Measurements from ENCODE around the gene FAM193A. TPM values are rescaled to one million over a fixed set of nuclear protein-coding genes. Genes with fewer than 3 reads are reported as not detected.

The FAM193A gene
- polyA plus RNA-seq, 1 of the 3 experiments (the other 2 are of a cell fraction) = 9.2 TPM

- Histone ChIP-seq H4K20me1 (ENCODE audit: insufficient read depth) (peaks cover 79% of the 10 kb centered on the region), H3K79me2 (ENCODE audit: insufficient read depth) (peaks cover 100% of the 10 kb centered on the region), H3K27me3 (ENCODE audit: insufficient read depth) (no peaks in the 10 kb centered on the region), H3K9me3 (no peaks in the 10 kb centered on the region), H3K27ac (ENCODE audit: low read depth in 2 of 2, low read length in 1 of 2) (no peak overlapping the region), H3K4me3 (ENCODE audit: low read depth in 2 of 2, low read length in 1 of 2) (no peak overlapping the region), H3K9ac (no peak overlapping the region), H3F3A (replicated peaks; ENCODE audit: insufficient read depth) (no peaks in the 10 kb centered on the region), H3K4me2 (no peak overlapping the region), H2AFZ (ENCODE audit: low read depth) (no peak overlapping the region), H3K36me3 (replicated peaks in 1 of 2; ENCODE audit: control insufficient read depth in 1 of 2, insufficient read depth in 2 of 2, low read length in 1 of 2) (peaks cover 0 to 7% of the 10 kb centered on the region in 2 experiments), H3K9me2 (no peaks in the 10 kb centered on the region), H3K4me1 (ENCODE audit: control insufficient read depth in 1 of 2, insufficient read depth in 2 of 2, low read depth in 1 of 2, low read length in 1 of 2) (peaks cover 0 to 2% of the 10 kb centered on the region in 2 experiments; a peak in 1 of 4 replicates)
- no peak for DNase-seq
- POLR2A ChIA-PET = interaction anchor here (0.8 kb wide), 1 partner anchor 12 kb away, joined by 3 read pairs; no protein-coding TSS in a partner anchor
- TF ChIP-seq, protein P1, sequence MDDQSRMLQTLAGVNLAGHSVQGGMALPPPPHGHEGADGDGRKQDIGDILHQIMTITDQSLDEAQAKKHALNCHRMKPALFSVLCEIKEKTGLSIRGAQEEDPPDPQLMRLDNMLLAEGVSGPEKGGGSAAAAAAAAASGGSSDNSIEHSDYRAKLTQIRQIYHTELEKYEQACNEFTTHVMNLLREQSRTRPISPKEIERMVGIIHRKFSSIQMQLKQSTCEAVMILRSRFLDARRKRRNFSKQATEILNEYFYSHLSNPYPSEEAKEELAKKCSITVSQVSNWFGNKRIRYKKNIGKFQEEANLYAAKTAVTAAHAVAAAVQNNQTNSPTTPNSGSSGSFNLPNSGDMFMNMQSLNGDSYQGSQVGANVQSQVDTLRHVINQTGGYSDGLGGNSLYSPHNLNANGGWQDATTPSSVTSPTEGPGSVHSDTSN (IDR thresholded peaks at IDR 0.05) = no peak
- TF ChIP-seq SIN3A (IDR thresholded peaks at IDR 0.05; ENCODE audit: borderline replicate concordance, low read depth, low read length) (no peak), TEAD4 (IDR thresholded peaks at IDR 0.05; ENCODE audit: borderline replicate concordance, insufficient read depth) (no peak), FOSL2 (IDR thresholded peaks at IDR 0.05; ENCODE audit: borderline replicate concordance, low read depth) (no peak), RFX5 (IDR thresholded peaks at IDR 0.05; ENCODE audit: low read length) (no peak), RCOR1 (IDR thresholded peaks at IDR 0.05; ENCODE audit: low read length) (no peak), USF2 (IDR thresholded peaks at IDR 0.05; ENCODE audit: borderline replicate concordance, low read depth, low read length) (no peak), JUND (IDR thresholded peaks at IDR 0.05) (no peak), TAF1 (IDR thresholded peaks at IDR 0.05; ENCODE audit: borderline replicate concordance, low read depth, low read length) (no peak), MEF2A (IDR thresholded peaks at IDR 0.05; ENCODE audit: borderline replicate concordance, low read depth) (no peak), ELF1 (IDR thresholded peaks at IDR 0.05) (no peak)
- CTCF ChIA-PET = interaction anchor here (0.9 kb wide), 1 partner anchor 387 kb away, joined by 3 read pairs; no protein-coding TSS in a partner anchor
- WGBS (ENCODE audit: low lambda C conversion rate) = 95% methylated on average over 9 of the region's 9 CpGs
These were observed 70.6 kb downstream of the FAM193A start for GRCh38 chr4:2606960-2607506.

DNA sequence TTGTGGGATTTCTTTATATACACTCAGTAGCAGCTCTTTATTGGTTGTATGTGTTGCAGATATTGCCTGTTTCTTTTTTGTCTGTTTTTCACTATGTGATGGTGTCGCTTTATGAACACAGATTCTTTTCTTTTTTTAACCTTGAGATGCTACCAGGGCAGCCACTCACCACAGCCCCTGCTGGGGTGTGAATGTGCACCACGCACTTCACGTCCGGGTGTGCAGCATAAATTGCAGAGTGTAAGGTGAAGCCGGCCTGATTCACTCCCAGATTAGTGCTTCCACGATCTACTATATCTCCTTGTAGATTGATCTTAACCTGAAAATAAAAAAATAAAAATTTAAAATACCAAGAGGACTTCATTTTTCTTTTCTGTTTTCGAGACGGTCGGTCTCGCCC is 71.4 kb downstream of the FAM193A start:
- CTCF ChIA-PET = interaction anchor here (0.9 kb wide), 1 partner anchor 388 kb away, joined by 3 read pairs; no protein-coding TSS in a partner anchor
- no peaks in the 10 kb centered on the region for H3K27me3 ChIP-seq (ENCODE audit: insufficient read depth)
- peaks cover 0 to 2% of the 10 kb centered on the region in 2 experiments; a peak in 1 of 4 replicates for H3K4me1 ChIP-seq (ENCODE audit: control insufficient read depth in 1 of 2, insufficient read depth in 2 of 2, low read depth in 1 of 2, low read length in 1 of 2)
- H3K4me2 ChIP-seq = no peak overlapping the region
- no peak overlapping the region for H3K4me3 ChIP-seq (ENCODE audit: low read depth in 2 of 2, low read length in 1 of 2)
- no peak for DNase-seq
- no peak overlapping the region for H3K9ac ChIP-seq
- POLR2A ChIA-PET = interaction anchor here (0.8 kb wide), 1 partner anchor 12 kb away, joined by 3 read pairs; no protein-coding TSS in a partner anchor
- no peaks in the 10 kb centered on the region for H3K9me2 ChIP-seq
- 96% methylated on average over 10 of the region's 10 CpGs for WGBS (ENCODE audit: low lambda C conversion rate)
- H3K27ac ChIP-seq (ENCODE audit: low read depth in 2 of 2, low read length in 1 of 2) = no peak overlapping the region
- H4K20me1 ChIP-seq (ENCODE audit: insufficient read depth) = peaks cover 86% of the 10 kb centered on the region
- peaks cover 100% of the 10 kb centered on the region for H3K79me2 ChIP-seq (ENCODE audit: insufficient read depth)
- peaks cover 5% of the 10 kb centered on the region for H3F3A ChIP-seq (replicated peaks; ENCODE audit: insufficient read depth)
- peaks cover 0 to 4% of the 10 kb centered on the region in 2 experiments for H3K36me3 ChIP-seq (replicated peaks in 1 of 2; ENCODE audit: control insufficient read depth in 1 of 2, insufficient read depth in 2 of 2, low read length in 1 of 2)
- H2AFZ ChIP-seq (ENCODE audit: low read depth) = no peak overlapping the region
- no peaks in the 10 kb centered on the region for H3K9me3 ChIP-seq
- TF ChIP-seq, protein P1 (IDR thresholded peaks at IDR 0.05) = no peak
- TF ChIP-seq USF2 (IDR thresholded peaks at IDR 0.05; ENCODE audit: borderline replicate concordance, low read depth, low read length) = no peak
- no peak for TF ChIP-seq TEAD4 (IDR thresholded peaks at IDR 0.05; ENCODE audit: borderline replicate concordance, insufficient read depth)
- TF ChIP-seq GATA2 (CRISPR knock-in tag; IDR thresholded peaks at IDR 0.05) = no peak
- no peak for TF ChIP-seq EP300 (IDR thresholded peaks at IDR 0.05; ENCODE audit: borderline replicate concordance in 1 of 2, low read depth in 1 of 2, low read length in 1 of 2)
- no peak for TF ChIP-seq FOXJ3 (CRISPR knock-in tag; IDR thresholded peaks at IDR 0.05)
- TF ChIP-seq, protein P2, sequence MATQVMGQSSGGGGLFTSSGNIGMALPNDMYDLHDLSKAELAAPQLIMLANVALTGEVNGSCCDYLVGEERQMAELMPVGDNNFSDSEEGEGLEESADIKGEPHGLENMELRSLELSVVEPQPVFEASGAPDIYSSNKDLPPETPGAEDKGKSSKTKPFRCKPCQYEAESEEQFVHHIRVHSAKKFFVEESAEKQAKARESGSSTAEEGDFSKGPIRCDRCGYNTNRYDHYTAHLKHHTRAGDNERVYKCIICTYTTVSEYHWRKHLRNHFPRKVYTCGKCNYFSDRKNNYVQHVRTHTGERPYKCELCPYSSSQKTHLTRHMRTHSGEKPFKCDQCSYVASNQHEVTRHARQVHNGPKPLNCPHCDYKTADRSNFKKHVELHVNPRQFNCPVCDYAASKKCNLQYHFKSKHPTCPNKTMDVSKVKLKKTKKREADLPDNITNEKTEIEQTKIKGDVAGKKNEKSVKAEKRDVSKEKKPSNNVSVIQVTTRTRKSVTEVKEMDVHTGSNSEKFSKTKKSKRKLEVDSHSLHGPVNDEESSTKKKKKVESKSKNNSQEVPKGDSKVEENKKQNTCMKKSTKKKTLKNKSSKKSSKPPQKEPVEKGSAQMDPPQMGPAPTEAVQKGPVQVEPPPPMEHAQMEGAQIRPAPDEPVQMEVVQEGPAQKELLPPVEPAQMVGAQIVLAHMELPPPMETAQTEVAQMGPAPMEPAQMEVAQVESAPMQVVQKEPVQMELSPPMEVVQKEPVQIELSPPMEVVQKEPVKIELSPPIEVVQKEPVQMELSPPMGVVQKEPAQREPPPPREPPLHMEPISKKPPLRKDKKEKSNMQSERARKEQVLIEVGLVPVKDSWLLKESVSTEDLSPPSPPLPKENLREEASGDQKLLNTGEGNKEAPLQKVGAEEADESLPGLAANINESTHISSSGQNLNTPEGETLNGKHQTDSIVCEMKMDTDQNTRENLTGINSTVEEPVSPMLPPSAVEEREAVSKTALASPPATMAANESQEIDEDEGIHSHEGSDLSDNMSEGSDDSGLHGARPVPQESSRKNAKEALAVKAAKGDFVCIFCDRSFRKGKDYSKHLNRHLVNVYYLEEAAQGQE (IDR thresholded peaks at IDR 0.05; ENCODE audit: low read depth, low read length) = no peak
- TF ChIP-seq JUND (IDR thresholded peaks at IDR 0.05) = no peak
- TF ChIP-seq YY1 (IDR thresholded peaks at IDR 0.05; ENCODE audit: low read depth) = no peak
- no peak for TF ChIP-seq RFX5 (IDR thresholded peaks at IDR 0.05; ENCODE audit: low read length)

Measured in SK-N-SH (cell line).